HUES48 (cell line): ENCODE data around the gene KIAA1755.

ENCODE experiments used
- H3K27ac ChIP-seq: one replicate; pipeline ENCODE4 v1.7.0; 2013; ENCODE audit warnings: low read depth, low read length, inconsistent platforms
- H3K27me3 ChIP-seq: 2 replicates; pipeline ENCODE4 v1.6.1; 2013; ENCODE audit warnings: mild to moderate bottlenecking, low read length; ENCODE audit not compliant: control insufficient read depth, insufficient read depth
- H3K36me3 ChIP-seq: 2 replicates; pipeline ENCODE4 v1.6.1; 2013; ENCODE audit warnings: low read length; ENCODE audit not compliant: control insufficient read depth, insufficient read depth
- H3K4me1 ChIP-seq: 2 replicates; pipeline ENCODE4 v1.6.1; 2013; ENCODE audit warnings: mild to moderate bottlenecking, low read length; ENCODE audit not compliant: control insufficient read depth, insufficient read depth
- H3K4me3 ChIP-seq: 2 replicates; pipeline ENCODE4 v1.5.1; 2013; ENCODE audit warnings: mild to moderate bottlenecking, low read depth, low read length
- H3K9ac ChIP-seq: 2 replicates; pipeline ENCODE4 v1.6.1; 2013; ENCODE audit warnings: mild to moderate bottlenecking, low read depth, low read length, moderate library complexity
- H3K9me3 ChIP-seq: 2 replicates; pipeline ENCODE4 v1.6.1; 2013; ENCODE audit warnings: low read length; ENCODE audit not compliant: control insufficient read depth, insufficient read depth

The KIAA1755 gene

GRCh38 chr20:38208523-38208922 is 52.0 kb downstream of the KIAA1755 start:
- no peak overlapping the region for H3K9ac ChIP-seq
- no peaks in the 10 kb centered on the region for H3K36me3 ChIP-seq
- H3K9me3 ChIP-seq: no peaks in the 10 kb centered on the region
- no peaks in the 10 kb centered on the region for H3K4me1 ChIP-seq
- H3K27ac ChIP-seq: no peak overlapping the region
- H3K4me3 ChIP-seq: no peak overlapping the region
- H3K27me3 ChIP-seq: no peaks in the 10 kb centered on the region

GRCh38 chr20:38208088-38208487 is 52.4 kb downstream of the KIAA1755 start:
- H3K4me3 ChIP-seq: no peak overlapping the region
- H3K9ac ChIP-seq: no peak overlapping the region
- H3K4me1 ChIP-seq: no peaks in the 10 kb centered on the region
- no peaks in the 10 kb centered on the region for H3K9me3 ChIP-seq
- no peak overlapping the region for H3K27ac ChIP-seq
- H3K36me3 ChIP-seq: no peaks in the 10 kb centered on the region
- no peaks in the 10 kb centered on the region for H3K27me3 ChIP-seq

GRCh38 chr20:38207621-38208020 is 52.9 kb downstream of the KIAA1755 start:
- H3K9me3 ChIP-seq: no peaks in the 10 kb centered on the region
- H3K4me1 ChIP-seq: no peaks in the 10 kb centered on the region
- H3K27me3 ChIP-seq: no peaks in the 10 kb centered on the region
- no peak overlapping the region for H3K9ac ChIP-seq
- no peaks in the 10 kb centered on the region for H3K36me3 ChIP-seq
- H3K4me3 ChIP-seq: no peak overlapping the region
- no peak overlapping the region for H3K27ac ChIP-seq

DNA sequence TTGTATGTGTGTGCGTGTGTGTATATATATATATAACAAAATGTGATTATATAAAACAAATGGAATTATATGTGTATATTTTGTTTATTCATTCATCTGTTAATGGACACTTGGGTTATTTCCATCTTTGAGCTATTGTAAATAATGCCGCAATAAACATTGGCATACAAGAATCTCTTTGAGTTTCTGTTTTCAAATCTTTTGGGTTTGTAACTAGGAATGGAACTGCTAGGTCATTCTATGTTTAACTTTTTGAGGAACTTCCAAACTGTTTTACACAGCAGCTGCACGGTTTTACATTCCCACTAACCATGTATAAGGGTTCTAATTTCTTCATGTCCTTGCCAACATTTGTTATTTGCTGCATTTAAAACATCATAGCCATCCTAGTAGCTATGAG is 55.5 kb downstream of the KIAA1755 start:
- no peaks in the 10 kb centered on the region for H3K27me3 ChIP-seq
- H3K9me3 ChIP-seq: no peaks in the 10 kb centered on the region
- no peaks in the 10 kb centered on the region for H3K36me3 ChIP-seq
- no peaks in the 10 kb centered on the region for H3K4me1 ChIP-seq
- no peak overlapping the region for H3K4me3 ChIP-seq
- no peak overlapping the region for H3K9ac ChIP-seq
- no peak overlapping the region for H3K27ac ChIP-seq

DNA sequence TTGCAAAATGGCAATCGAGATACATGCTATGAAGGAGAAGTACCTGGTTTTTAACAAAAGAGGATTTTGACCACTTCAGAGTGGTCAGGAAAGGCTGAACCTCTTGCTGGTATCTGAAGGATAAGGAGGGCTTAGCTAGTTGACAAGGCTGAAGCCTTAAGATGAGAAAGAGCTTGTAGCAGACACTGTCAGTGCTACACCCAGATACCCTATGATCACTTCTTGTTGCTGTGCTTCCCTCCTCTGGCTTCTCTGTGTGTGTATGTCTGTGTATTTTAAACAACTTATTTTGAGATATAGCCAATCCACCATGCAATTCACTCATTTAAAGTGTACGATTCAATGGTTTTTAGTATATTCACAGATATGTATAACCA is 56.6 kb downstream of the KIAA1755 start:
- no peak overlapping the region for H3K4me3 ChIP-seq
- H3K9ac ChIP-seq: no peak overlapping the region
- no peaks in the 10 kb centered on the region for H3K36me3 ChIP-seq
- H3K27ac ChIP-seq: no peak overlapping the region
- H3K27me3 ChIP-seq: no peaks in the 10 kb centered on the region
- H3K4me1 ChIP-seq: no peaks in the 10 kb centered on the region
- H3K9me3 ChIP-seq: no peaks in the 10 kb centered on the region

GRCh38 chr20:38203337-38203980 is 57.1 kb downstream of the KIAA1755 start:
- Histone ChIP-seq H3K4me1 (peaks cover 1% of the 10 kb centered on the region; the same call in 1 of the 2 replicates), H3K9me3 (no peaks in the 10 kb centered on the region), H3K27me3 (no peaks in the 10 kb centered on the region), H3K9ac (no peak overlapping the region), H3K36me3 (no peaks in the 10 kb centered on the region), H3K4me3 (no peak overlapping the region), H3K27ac (no peak overlapping the region)

DNA sequence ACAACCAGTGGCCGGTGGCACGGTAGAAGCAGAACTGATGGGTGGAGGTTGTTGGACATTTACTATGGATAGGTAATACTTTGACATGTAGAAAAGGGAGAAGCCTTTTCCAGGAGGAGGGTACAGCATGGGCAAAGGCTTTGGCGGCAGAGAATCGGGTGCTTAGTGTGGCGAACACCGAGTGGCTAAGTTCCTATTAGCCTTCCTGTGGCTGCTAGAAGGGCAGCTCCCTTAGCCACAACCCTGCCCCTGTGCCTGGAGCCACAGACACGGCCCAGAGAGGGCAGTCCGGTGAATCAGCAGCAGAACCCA is 57.6 kb downstream of the KIAA1755 start:
- Histone ChIP-seq H3K9ac (no peak overlapping the region), H3K27me3 (no peaks in the 10 kb centered on the region), H3K4me1 (peaks cover 6% of the 10 kb centered on the region; the same call in 1 of the 2 replicates), H3K9me3 (no peaks in the 10 kb centered on the region), H3K4me3 (no peak overlapping the region), H3K27ac (no peak overlapping the region), H3K36me3 (no peaks in the 10 kb centered on the region)

- no peaks in the 10 kb centered on the region for H3K9me3 ChIP-seq
- no peak overlapping the region for H3K27ac ChIP-seq
- H3K4me3 ChIP-seq: no peak overlapping the region
- peaks cover 12% of the 10 kb centered on the region; the same call in 1 of the 2 replicates for H3K4me1 ChIP-seq
- H3K27me3 ChIP-seq: no peaks in the 10 kb centered on the region
- no peak overlapping the region for H3K9ac ChIP-seq
- no peaks in the 10 kb centered on the region for H3K36me3 ChIP-seq
These were observed 58.2 kb downstream of the KIAA1755 start for GRCh38 chr20:38202153-38202981.

GRCh38 chr20:38201356-38201755 is 59.2 kb downstream of the KIAA1755 start:
- Histone ChIP-seq H3K9ac (no peak overlapping the region), H3K36me3 (no peaks in the 10 kb centered on the region), H3K4me3 (no peak overlapping the region), H3K9me3 (no peaks in the 10 kb centered on the region), H3K27ac (no peak overlapping the region), H3K4me1 (peaks cover 12% of the 10 kb centered on the region; the same call in 1 of the 2 replicates), H3K27me3 (no peaks in the 10 kb centered on the region)

- Histone ChIP-seq H3K9me3 (no peaks in the 10 kb centered on the region), H3K4me1 (peaks cover 12% of the 10 kb centered on the region; the same call in 1 of the 2 replicates), H3K4me3 (no peak overlapping the region), H3K9ac (no peak overlapping the region), H3K27ac (no peak overlapping the region), H3K27me3 (no peaks in the 10 kb centered on the region), H3K36me3 (no peaks in the 10 kb centered on the region)
These were observed 59.9 kb downstream of the KIAA1755 start for GRCh38 chr20:38200646-38201045.
